NAMALWA (cell line): ENCODE results near the gene LPCAT1.

Source experiments
- DNase-seq: peaks from one replicate; pipeline ENCODE4 v3.0.0-alpha.2; 2015; ENCODE audit warnings: low spot score

LPCAT1 gene

DNA sequence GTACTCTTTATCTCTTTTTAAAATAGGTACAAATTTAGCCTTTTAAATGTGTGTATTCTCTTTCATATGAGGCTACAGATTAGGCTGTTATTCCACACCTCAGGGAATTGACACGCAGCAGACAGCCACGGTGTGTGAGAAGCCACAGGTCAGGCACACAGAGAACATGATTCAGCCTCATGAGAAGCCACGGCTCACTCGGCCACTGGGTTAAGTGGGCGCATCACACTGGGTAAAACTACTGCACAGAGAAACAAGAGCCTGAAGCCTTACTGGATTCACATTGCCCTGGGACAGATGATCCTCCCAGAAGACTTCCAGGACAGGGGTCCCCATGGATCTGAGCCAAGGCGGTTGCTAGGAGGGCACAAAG lies 28.2 kb downstream of the LPCAT1 start:
- DNase-seq: no peak

DNA sequence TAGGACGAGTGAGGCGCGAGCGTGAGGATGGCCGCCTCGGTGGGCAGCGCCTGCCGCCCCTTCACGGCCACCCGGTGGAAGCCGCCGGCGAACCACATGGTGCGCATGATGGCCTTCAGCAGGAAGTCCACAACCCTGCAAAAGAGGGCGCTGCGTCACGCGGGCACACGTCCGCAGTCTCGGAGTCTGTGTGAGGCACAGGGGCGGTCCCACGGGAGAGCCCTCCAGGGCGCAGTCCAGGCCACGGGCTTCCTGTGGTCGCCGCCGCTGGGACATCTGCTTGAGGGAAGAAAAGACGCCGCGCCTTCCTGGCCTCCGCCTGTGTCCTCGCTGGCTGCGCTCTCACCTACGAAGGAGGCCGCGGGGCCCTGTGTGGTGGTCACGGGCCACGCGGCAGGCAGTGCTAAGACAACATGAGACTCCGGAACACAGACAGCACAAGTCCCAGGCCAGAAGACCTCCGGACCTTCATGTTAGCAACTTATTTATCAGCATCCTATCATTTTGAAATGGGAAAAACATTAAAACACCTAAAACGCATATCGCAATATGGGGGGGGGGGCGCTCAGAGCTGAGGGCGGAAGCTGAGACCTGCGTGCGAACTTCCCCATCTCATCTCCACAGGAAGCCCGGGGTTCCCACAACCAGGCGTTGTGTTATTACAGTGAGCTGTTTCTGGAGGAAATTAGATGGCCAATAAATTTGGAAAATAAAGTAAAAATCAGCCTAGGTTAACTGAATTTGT lies 28.8 kb downstream of the LPCAT1 start:
- no peak for DNase-seq

DNA sequence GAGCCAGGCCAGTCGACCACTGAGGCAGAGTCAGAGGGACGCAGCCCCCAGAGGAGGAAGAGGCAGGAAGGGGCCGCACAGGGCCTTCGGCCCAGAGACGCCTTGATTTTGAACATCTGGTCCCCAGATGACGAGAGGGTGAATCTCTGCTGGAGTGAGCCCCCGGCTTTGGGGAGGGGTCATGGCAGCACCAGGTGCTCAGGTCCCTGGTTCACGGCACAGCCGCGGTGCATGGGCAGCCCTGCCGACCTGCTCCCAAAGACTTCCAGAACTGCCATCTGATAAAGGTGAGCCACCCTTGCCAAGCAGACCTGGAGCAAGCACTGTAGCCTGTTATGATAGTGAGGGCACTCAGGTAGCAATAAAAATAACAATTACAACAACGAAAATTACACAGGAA lies 29.8 kb downstream of the LPCAT1 start:
- no peak for DNase-seq

DNA sequence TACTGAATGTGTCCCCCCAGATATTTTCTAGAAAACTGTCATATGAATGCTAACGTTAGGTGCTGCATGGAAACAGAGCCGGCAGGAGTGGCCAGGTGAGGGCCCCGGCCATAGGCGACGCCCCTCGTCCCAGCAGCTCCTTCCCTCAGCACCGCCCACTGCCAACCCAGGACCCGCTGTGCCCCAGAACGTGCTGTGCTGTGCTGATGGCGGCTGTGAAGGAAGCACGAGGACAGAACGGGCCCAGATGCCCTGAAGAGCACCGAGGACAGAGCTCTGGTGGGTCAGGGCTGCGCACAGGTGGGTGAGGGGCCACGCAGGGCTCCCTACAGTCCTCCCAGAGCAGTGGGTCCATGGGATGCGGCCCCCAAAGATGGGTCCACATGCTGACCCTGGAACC lies 30.3 kb downstream of the LPCAT1 start:
- DNase-seq: no peak

DNA sequence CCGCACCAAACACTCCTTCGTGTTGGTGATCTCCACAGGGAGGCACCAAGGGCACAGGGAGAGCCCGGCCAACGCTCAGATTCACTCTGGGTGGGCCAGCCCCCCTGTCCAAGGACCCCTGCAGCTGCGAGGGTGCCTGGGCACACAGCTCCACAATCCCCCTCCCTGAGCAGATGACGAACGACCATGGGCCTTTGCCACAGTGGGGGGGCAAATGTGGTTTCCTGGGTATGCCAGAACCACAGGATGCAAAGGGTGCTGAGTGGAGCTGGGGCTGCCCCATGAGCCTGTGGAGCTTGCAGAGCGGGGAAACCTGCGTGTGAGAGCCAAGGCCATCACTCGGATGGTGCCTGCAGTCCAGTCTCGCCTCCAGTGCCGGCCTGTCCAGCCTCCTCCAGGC lies 31.0 kb downstream of the LPCAT1 start:
- no peak for DNase-seq

DNA sequence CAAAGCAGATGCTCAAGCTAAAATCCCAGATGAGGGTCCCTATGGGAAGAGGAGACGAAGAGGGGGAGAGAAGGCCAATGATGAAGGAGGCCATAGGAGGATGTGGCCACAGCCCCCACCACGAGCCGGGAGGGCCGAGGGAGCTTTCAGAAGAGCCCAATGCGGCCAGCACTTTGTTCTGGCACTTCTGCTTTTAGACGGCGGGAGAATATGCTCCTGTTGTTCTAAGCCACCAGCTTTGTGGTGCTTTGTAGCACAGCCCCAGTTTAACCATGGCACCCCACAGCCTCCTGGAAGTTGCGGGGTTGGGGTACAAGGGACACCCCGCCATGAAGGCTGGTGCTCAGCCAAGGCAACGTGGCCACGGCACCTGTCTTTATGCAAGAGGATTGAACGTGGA lies 33.4 kb downstream of the LPCAT1 start:
- no peak for DNase-seq

DNA sequence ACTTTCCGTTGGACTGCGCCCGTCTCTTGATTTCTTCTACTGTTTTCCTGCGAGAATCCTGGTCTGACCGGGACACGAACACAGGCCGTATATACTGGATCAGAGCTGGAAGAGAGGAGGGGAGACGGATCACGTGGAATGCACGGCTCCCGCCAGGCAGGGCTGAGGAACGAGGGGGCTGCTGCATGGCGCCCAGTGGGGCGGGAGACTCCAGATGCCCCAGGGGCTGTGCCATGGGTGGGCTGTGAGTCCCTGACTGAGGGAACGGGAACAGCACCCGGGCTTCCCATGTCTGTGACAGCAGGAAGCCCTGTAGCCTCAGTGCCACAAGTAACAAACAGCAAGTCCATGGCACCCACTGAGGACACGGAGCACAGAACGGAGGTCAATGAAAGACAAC lies 34.0 kb downstream of the LPCAT1 start:
- no peak for DNase-seq

DNA sequence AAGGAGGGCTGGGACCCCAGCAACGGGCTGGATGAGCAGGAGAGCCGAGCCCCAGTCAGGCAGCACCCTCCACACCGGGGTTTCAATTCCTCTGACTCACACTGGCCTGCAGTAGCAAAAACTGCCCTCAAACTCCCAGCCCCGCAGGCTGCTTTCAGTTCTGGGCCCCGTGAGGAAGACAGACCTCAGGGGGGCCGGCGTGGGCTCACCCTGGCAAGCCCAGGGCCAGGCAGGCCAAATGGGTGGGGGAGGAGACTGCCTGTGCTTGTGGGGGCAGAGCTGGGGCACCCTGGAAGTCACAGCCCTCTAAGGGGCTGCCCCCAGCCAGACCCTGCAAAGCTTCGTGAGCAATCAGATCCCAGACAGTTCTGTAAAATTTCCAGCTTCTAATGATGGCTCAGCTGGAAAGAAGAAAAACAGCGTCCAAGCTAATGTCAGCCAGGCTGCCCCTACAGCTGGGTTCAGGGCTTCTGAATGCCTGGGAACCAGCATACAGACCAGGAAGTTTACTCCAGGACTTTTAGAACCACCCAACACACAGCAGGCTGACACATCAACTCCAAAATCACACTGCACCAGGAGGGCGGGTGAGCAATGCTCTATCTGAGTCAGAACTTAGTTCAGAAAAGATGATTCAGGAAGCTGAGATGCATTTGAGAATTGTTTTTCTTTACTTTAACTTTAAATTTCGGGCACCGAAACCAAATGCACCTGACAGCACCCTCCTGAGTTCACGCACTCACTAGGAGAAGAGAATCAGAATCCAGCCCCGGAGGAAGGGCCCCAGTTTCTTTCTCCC lies 34.7 kb downstream of the LPCAT1 start:
- DNase-seq: no peak

DNA sequence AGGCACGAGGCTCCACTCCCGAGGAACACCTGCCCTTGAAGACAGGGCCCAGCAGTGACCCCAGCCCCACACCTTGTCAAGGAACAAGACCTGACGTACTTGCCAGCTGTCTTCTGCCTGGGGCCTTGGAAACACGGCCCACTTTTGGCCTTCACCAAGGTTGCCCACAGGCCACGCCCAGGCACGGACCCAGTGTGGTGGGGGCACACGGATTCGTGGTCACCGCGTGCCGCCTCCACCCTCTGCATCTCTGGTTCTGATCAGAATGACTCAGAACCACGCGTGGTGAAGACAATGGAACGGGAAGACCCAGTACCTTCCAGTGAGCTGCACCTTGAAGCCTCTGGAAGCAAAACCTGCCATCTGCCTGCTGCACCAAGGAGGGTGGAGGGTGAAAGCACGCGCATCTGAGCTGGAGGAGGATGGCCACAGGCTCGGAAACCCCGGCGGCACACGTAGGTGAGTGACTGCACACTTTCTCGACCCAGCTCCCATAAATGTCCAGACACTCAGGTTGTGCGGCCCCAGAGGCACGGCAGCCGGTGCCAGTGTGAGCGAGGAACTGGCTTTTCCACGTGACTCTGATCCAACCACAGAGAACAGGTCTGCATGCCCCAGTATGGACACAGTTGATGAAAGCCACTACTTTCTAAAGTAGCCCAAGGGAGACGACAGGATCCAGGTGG lies 36.5 kb downstream of the LPCAT1 start:
- DNase-seq: no peak

DNA sequence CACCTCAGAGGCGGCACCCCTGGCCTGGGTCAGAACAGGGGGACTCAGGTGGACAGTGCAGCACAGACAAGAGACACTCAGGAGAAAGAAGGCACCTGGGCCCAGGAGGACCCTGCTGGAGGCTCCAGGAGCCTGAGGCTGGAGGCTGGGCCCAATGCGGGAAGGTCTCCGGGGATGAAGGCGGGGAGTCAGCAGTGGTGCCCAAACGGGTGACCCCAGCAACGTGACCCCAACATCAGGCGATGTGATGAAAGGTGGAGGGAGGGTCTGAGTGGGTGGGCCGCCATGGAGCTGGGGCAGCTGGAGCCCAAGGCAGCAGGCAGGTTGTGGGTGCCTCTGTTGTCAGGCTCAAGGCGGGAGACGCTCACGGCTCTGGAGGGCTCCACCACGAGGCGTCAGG lies 37.5 kb downstream of the LPCAT1 start:
- no peak for DNase-seq

DNA sequence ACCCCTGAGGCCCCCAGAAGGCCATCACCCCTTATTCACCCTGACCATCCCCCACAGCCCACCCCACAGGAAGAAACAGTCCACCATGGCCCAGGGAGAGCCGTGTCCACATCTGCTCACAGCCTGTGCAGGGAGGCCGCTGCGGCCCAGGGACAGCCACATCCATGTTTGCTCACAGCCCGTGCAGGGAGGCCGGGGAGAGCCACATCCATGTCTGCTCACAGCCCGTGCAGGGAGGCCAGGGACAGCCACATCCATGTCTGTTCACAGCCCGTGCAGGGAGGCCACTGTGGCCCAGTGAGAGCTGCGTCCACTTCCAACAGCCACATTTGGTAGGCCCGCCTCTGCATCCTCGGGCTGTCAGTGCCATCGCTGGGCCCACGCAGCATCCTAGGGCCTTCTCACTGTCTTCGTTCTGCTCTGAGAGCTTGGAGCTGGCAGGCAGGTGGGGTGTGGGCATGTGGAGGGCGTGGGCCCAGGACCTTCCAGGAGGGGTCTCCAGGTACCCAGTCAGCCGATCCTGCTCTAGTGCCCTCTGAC lies 38.1 kb downstream of the LPCAT1 start:
- DNase-seq: no peak

DNA sequence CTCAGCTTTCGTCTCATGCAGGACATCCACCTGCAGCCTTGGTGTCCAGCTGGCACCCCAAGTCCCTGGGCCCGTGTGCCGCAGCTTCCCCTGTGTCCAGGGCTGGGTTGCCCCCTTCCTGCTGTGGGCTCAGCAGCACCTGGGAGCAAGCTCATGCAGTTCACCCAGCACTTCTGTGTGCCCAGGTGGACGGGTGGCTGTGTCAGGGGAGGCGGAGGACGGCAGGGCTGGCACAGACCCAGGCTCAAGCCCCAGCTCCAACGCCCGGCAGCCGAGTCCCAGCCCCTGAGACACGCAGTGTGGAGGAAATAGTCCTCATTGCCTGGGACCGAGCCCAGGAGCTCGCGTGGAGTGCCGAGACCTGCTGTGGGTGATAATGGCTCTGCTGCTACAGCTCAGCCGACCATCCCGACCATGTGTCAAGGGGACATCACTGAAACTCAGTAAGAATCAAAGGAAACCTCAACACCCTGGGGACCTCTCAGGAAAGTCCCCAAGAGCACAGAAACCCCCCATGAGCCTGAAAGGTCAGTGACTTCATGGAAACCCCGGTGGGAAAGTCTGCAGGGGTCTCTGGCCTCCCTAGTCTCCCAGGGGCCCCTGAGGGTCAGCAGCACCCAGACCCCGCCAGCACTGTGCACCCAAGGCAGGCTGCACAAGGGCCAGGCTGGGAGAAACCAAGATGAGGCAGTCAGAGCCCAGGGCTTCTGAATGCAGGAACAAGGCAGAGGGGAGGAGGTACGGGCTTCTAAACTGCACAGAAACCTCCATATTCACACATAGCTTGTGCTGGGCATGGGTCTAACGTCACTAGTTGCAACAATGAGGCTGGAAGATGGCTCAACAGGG lies 38.8 kb downstream of the LPCAT1 start:
- DNase-seq: peak; percentile 96

DNA sequence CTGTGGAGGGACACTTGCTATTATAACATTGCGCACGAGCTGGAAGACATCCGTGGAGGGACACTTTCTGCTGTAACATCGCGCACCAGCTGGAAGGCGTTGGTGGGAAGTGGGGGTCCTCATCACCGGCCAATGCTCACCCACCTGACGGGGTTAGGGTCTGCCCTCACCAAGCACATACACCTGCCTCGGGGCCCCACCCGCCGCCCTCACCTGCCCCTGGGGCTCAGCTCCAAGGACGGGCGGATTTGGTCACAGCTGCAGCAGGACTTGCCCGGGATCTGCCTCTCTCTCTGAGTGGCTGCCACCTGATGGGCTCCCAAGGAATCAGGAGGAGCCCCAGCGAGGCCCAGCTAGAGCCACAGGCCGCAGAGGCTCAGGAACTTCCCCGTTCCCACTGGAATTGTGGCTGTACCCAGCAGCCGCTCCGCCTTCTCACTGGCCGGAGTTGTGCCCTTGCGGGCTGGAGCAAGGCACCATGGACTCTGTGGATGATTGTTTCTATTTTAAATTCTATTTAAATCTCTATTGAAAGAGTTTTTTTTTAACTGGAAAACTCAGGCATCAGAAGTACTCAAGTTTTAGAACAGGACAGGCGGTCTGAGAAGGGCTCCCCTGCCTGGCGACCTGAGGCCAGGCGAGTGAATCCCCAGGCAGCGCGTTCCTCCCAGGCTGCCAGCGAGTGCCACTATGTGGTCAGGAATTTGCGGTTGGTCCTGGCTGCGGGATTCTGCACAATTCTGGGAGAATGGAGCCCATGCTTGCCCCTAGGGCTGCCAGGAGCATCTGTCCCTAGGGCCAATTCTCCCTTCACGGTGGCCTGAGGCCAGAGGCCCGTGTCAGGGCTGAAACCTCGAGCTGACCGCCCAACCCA lies 39.7 kb downstream of the LPCAT1 start:
- no peak for DNase-seq

DNA sequence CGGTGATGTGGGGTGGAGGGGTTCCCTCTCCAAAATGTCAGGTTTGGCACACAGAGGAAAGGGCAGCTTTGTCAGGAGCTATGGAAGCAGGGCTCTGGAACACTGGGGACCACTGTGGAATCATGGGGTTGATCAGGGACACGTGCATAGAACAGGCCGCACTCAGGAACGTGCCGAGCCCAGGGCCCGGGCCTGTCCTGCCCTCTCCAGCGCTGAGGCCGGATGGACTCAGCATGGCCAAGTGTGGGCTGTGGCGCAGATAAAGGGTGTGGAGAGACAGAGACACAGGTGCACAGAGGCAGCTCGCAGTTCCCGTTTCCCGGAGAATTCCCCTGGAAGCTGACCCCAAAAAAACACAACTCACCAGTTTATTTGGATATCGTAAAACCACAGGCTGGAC lies 40.7 kb downstream of the LPCAT1 start:
- no peak for DNase-seq

DNA sequence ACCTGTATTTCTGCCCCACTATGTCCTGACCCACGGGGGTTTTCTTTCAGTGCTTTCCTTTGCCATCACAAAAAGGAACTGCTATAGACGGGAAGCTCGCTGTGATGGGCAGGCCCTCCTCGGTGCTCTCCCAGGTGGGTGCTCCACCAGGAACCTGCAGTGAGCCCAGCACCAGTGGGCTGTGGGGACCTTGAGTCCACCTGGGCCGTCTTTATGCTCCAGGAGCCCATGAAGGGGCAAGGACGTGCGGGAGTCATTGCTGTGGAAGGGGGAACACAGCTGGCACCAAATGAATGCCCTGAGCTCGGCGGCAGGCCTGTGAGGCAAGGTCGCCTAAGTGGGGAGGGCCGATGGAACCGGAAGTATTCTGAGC lies 41.8 kb downstream of the LPCAT1 start:
- DNase-seq: no peak

DNA sequence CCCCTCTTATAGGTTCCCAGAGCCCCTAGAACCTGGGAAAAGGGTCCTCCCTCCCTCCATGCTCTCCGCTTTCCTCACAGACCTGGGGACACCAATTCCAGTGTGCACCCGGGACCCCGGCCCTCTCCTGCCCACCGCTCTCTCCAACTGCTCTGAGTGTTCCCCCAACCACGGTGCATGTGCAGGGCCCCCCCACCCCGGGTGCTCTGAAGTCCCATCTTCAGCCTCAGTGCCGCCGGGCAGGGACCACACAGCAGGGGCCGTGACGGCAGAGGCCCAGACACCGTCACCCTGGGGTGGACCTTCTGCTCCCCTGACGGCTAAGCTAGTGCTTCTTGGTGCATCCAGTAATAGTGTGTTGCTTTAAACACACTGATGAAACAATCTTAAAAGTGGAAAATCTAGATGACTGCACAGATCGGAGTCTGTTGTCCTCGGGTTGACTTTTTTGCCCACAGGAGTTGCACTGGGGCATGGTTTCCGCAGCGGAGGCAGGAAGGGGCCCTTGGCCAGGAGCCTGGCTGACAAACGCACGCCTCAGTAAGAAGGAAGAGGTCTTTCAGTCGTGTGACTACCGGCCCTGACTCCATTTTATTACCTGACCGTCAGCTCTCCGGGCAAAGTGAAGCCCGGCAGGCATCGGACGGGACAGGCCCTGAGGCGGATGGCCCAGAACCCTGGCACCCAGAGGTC lies 42.3 kb downstream of the LPCAT1 start:
- DNase-seq: no peak

DNA sequence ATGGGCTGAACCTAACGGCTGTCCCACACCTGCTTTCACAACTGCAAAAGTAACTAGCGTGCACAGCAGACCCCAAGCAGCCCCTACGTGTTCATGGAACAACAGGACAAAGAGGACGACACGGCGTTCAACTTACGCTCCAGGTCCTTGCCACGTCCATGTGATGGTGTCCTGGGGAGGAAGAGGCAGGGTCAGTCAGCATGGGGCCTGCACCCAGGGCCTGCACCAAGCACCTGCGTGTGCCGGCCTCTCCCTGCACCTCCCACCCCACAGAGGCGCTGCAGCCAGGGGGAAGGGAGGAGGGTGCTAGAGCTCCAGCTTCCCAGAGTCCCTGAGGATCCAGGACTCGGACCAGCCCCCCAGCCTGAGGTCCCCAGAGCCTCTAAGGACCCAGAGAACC lies 43.0 kb downstream of the LPCAT1 start:
- no peak for DNase-seq

DNA sequence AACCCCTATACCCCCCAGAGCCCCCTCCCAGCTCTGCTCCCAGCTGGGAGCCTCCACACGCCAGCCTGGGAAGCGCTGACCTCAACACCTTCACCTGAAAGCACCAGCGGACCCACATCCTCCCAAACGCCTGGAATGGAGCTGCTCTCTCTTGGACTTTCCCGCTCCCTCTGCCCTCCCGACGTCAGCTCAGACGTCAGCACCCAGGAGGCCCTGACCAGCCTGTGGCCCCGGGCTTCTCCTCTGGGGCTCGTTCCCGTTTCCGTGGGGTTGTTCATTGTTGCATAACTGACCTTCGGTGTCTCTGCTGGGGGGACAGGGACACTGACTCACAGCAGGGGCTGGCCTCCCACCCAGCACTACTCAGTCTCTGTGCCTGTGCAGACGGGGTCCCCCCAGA lies 43.5 kb downstream of the LPCAT1 start:
- no peak for DNase-seq

DNA sequence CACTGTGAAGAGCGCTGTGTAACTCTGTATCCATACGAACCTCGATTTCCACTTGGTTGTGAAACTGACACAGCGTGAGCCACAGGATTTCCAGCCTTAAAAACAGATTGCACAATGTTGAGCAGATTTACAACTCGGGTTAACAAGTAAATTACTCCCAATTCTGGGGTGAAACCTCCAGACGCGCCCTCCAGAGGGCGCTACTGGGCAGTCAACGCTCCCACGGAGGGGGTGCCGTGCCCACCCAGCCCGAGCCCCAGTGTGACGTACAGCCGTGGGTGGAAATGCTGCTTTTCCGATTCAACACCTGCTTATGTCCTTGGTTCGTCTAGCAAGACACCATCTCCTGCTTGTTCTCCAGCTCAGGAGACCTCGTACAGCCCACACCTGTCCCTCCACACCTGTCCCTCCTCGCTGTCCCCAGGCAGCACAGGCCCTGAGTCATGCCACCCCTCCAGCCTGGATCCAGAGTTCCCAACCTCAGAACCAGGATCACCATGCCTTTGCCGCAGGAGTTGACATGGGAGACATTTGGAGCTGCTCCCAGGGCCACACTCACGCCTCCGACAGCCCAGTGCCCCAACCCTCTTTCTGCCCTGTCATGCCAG lies 44.1 kb downstream of the LPCAT1 start:
- DNase-seq: peak; percentile 86

DNA sequence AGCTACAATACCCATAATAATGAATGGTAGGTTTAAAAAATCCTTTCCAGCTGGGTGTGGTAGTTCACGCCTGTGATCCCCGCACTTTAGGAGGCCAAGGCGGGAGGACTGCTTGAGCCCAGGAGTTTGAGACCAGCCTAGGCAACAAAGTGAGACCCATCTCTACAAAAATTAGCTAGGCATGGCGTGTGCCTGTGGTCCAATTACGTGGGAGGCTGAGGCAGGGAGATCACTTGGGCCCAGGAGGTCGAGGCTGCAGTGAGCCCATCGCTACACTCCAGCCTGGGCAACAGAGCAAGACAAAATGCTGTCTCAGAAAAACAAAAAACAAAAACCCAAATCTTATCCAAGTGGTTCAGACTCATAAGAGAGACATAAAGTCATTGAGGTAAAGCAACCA lies 44.7 kb downstream of the LPCAT1 start:
- no peak for DNase-seq
